H1 (cell line): ENCODE measurements around the gene GEMIN7. TPM values are rescaled to one million over a fixed set of nuclear protein-coding genes. Genes with fewer than 3 reads are reported as not detected.

Experiments
- CTCF ChIA-PET: fragments of 300-600 bp; sonication (Branson Sonifier 250); formaldehyde crosslinking; loops from one replicate; lab custom pipeline; 2021; ENCODE audit not compliant: partially characterized antibody; lab: Charles Lee
- POLR2A ChIA-PET: fragments of 300-600 bp; sonication (Branson Sonifier 250); formaldehyde crosslinking; loops from one replicate; lab custom pipeline; 2021; ENCODE audit warnings: inconsistent platforms; ENCODE audit not compliant: partially characterized antibody; lab: Charles Lee
- DNase-seq, 2 experiments: peaks; one replicate each; pipeline versions ENCODE4 v3.0.0 to v3.0.0-alpha.2; 2010 to 2022; ENCODE audit warnings: low spot score in 2 of 2, low read depth in 1 of 2, mixed read lengths in 1 of 2
- FAIRE-seq: peaks from 2 replicates; lab custom pipeline; 2011; peaks lifted over from hg19 to GRCh38; lab: Jason Lieb, UNC
- H2AFZ ChIP-seq: 2 replicates; pipeline ENCODE4 v1.8.1; 2012; ENCODE audit warnings: low read length, inconsistent platforms
- H2AK5ac ChIP-seq: 2 replicates; pipeline ENCODE4 v1.6.1; 2013; ENCODE audit warnings: low read depth, low read length
- H2BK120ac ChIP-seq: replicated peaks from 2 replicates; pipeline ENCODE3; 2013; ENCODE audit warnings: low read depth, low read length, inconsistent platforms
- H2BK12ac ChIP-seq: 2 replicates; pipeline ENCODE4 v1.6.1; 2013; ENCODE audit warnings: low read depth, low read length
- H2BK15ac ChIP-seq: 2 replicates; pipeline ENCODE4 v1.6.1; 2013; ENCODE audit warnings: low read length
- H2BK20ac ChIP-seq: 2 replicates; pipeline ENCODE4 v1.6.1; 2013; ENCODE audit warnings: low read length
- H2BK5ac ChIP-seq: 2 replicates; pipeline ENCODE4 v1.6.1; 2013; ENCODE audit warnings: low read depth, low read length
- H3K14ac ChIP-seq: 2 replicates; pipeline ENCODE4 v1.6.1; 2013; ENCODE audit warnings: inconsistent platforms; ENCODE audit not compliant: insufficient read length
- H3K18ac ChIP-seq: 2 replicates; pipeline ENCODE4 v1.6.1; 2013; ENCODE audit warnings: low read length; ENCODE audit errors: extremely low read depth
- H3K23ac ChIP-seq: 2 replicates; pipeline ENCODE4 v1.6.1; 2013; ENCODE audit warnings: inconsistent platforms; ENCODE audit not compliant: insufficient read length
- H3K23me2 ChIP-seq: 2 replicates; pipeline ENCODE4 v1.6.1; 2013; ENCODE audit warnings: low read depth, low read length
- H3K27ac ChIP-seq: 2 replicates; pipeline ENCODE4 v1.6.1; 2011; ENCODE audit warnings: low read depth, low read length, inconsistent platforms
- H3K27me3 ChIP-seq, 4 experiments: replicated peaks in 1 of 4; 1 replicate in 1 of 4; 2 replicates in 3 of 4; pipeline versions ENCODE4 v1.6.1 to v1.8.1; 2011 to 2013; ENCODE audit warnings: low read length in 3 of 4, mild to moderate bottlenecking in 3 of 4, inconsistent platforms in 2 of 4, mixed read lengths in 2 of 4, moderate library complexity in 1 of 4; ENCODE audit not compliant: control insufficient read depth in 3 of 4, insufficient read depth in 3 of 4; ENCODE audit errors: extremely low read depth in 1 of 4
- H3K36me3 ChIP-seq, 4 experiments: 2 replicates each; pipeline versions ENCODE4 v1.6.1 to v1.8.1; 2011 to 2013; ENCODE audit warnings: mild to moderate bottlenecking in 4 of 4, low read length in 3 of 4, moderate library complexity in 2 of 4, control low read depth in 1 of 4, inconsistent platforms in 1 of 4; ENCODE audit not compliant: insufficient read depth in 4 of 4, control insufficient read depth in 2 of 4
- H3K4ac ChIP-seq: replicated peaks from 2 replicates; pipeline ENCODE3; 2013; ENCODE audit warnings: low read length, low read depth, mixed read lengths, inconsistent platforms; ENCODE audit not compliant: insufficient read length
- H3K4me1 ChIP-seq, 4 experiments: replicated peaks in 1 of 4; 1 replicate in 1 of 4; 2 replicates in 3 of 4; pipeline versions ENCODE4 v1.6.1 to v1.8.1; 2011 to 2013; ENCODE audit warnings: low read length in 3 of 4, inconsistent platforms in 2 of 4, mixed read lengths in 1 of 4; ENCODE audit not compliant: insufficient read depth in 4 of 4, control insufficient read depth in 3 of 4
- H3K4me2 ChIP-seq, 2 experiments: 2 replicates each; pipeline versions ENCODE4 v1.6.1 to v1.8.1; 2011 to 2013; ENCODE audit warnings: low read depth in 2 of 2, low read length in 2 of 2, control low read depth in 1 of 2, inconsistent platforms in 1 of 2, mild to moderate bottlenecking in 1 of 2; ENCODE audit not compliant: insufficient read depth in 1 of 2
- H3K4me3 ChIP-seq, 4 experiments: fragments of 200-600, 300-600 bp in 1 of 4; sonication (generic), shearing (Covaris generic), sonication (Bioruptor Twin) in 1 of 4; 2 replicates each; pipeline versions ENCODE4 v1.5.1 to v1.8.1; 2011 to 2016; ENCODE audit warnings: low read length in 4 of 4, low read depth in 3 of 4, control low read depth in 2 of 4, inconsistent platforms in 2 of 4, mild to moderate bottlenecking in 2 of 4, mixed read lengths in 1 of 4, moderate library complexity in 1 of 4; ENCODE audit not compliant: insufficient read depth in 2 of 4; ENCODE audit errors: extremely low read depth in 1 of 4
- H3K56ac ChIP-seq: replicated peaks from 2 replicates; pipeline ENCODE3; 2013; ENCODE audit warnings: low read depth, mild to moderate bottlenecking, mixed read lengths, low read length, inconsistent platforms; ENCODE audit not compliant: insufficient read length
- H3K79me1 ChIP-seq: 2 replicates; pipeline ENCODE4 v1.6.1; 2013; ENCODE audit warnings: low read depth, low read length, control low read depth
- H3K79me2 ChIP-seq, 2 experiments: 2 replicates each; pipeline versions ENCODE4 v1.6.1 to v1.8.1; 2012 to 2013; ENCODE audit warnings: low read length in 2 of 2, mild to moderate bottlenecking in 2 of 2, inconsistent platforms in 1 of 2; ENCODE audit not compliant: insufficient read depth in 2 of 2, control insufficient read depth in 1 of 2
- H3K9ac ChIP-seq, 4 experiments: replicated peaks in 1 of 4; 1 replicate in 1 of 4; 2 replicates in 3 of 4; pipeline versions ENCODE4 v1.6.1 to v1.8.1; 2011 to 2013; ENCODE audit warnings: low read depth in 3 of 4, low read length in 3 of 4, control low read depth in 2 of 4, mild to moderate bottlenecking in 2 of 4, moderate library complexity in 2 of 4, inconsistent platforms in 1 of 4; ENCODE audit errors: extremely low read depth in 1 of 4
- H3K9me3 ChIP-seq, 2 experiments: 2 replicates each; pipeline versions ENCODE4 v1.6.1 to v1.8.1; 2012 to 2013; ENCODE audit warnings: mild to moderate bottlenecking in 2 of 2, moderate library complexity in 2 of 2, control low read depth in 1 of 2, inconsistent platforms in 1 of 2, low read depth in 1 of 2, low read length in 1 of 2, mixed read lengths in 1 of 2; ENCODE audit not compliant: insufficient read depth in 2 of 2
- H4K20me1 ChIP-seq, 2 experiments: replicated peaks in 1 of 2; 2 replicates each; pipeline versions ENCODE3 to v1.8.1; 2011 to 2013; ENCODE audit warnings: inconsistent platforms in 2 of 2, low read length in 2 of 2, mild to moderate bottlenecking in 1 of 2; ENCODE audit not compliant: insufficient read depth in 2 of 2, control insufficient read depth in 1 of 2
- H4K5ac ChIP-seq: 2 replicates; pipeline ENCODE4 v1.6.1; 2013; ENCODE audit warnings: low read length, low read depth, mixed read lengths, inconsistent platforms; ENCODE audit not compliant: insufficient read length
- H4K8ac ChIP-seq: 2 replicates; pipeline ENCODE4 v1.8.0; 2013; ENCODE audit warnings: mild to moderate bottlenecking, moderate library complexity, low read length, inconsistent platforms; ENCODE audit not compliant: insufficient read depth; ENCODE audit errors: extremely low read depth
- H4K91ac ChIP-seq: replicated peaks from 2 replicates; pipeline ENCODE3; 2013; ENCODE audit warnings: low read length, mixed read lengths, inconsistent platforms; ENCODE audit not compliant: insufficient read length
- BCL11A ChIP-seq, 2 experiments: IDR thresholded peaks; one replicate each; pipeline ENCODE4 v1.6.1; 2011; ENCODE audit warnings: low read depth in 2 of 2, low read length in 2 of 2, mild to moderate bottlenecking in 2 of 2
- CREB1 ChIP-seq: IDR thresholded peaks from 2 replicates; pipeline ENCODE4 v1.6.1; 2012; ENCODE audit warnings: inconsistent platforms
- GABPA ChIP-seq: IDR thresholded peaks from 2 replicates; pipeline ENCODE4 v1.6.1; 2011; ENCODE audit warnings: mild to moderate bottlenecking, low read length, moderate library complexity, borderline replicate concordance; ENCODE audit not compliant: insufficient read depth
- RAD21 ChIP-seq, 2 experiments: IDR thresholded peaks in 1 of 2; conservative IDR thresholded peaks in 1 of 2; 2 replicates each; pipeline ENCODE4 v1.6.1; 2011; ENCODE audit warnings: low read depth in 2 of 2, low read length in 2 of 2, improper control_type of control experiment in 1 of 2, inconsistent platforms in 1 of 2, mild to moderate bottlenecking in 1 of 2, moderate library complexity in 1 of 2
- RNF2 ChIP-seq: fragments of 200-900, 300-1000 bp; sonication (generic); IDR thresholded peaks from 2 replicates; pipeline ENCODE4 v1.7.1; 2016; ENCODE audit warnings: borderline replicate concordance, low read depth, mild to moderate bottlenecking, antibody characterized with exemption, low read length; ENCODE audit not compliant: poor library complexity, severe bottlenecking; ENCODE audit errors: missing control alignments
- RXRA ChIP-seq: IDR thresholded peaks from 2 replicates; pipeline ENCODE4 v1.6.1; 2011; ENCODE audit warnings: low read depth, mild to moderate bottlenecking, low read length, moderate library complexity; ENCODE audit not compliant: insufficient read depth
- SIX5 ChIP-seq: IDR thresholded peaks from 2 replicates; pipeline ENCODE4 v1.6.1; 2011; ENCODE audit warnings: mild to moderate bottlenecking, low read depth, low read length
- TAF1 ChIP-seq: IDR thresholded peaks from 2 replicates; pipeline ENCODE4 v1.6.1; 2011; ENCODE audit warnings: mild to moderate bottlenecking, low read depth, low read length
- TBP ChIP-seq: IDR thresholded peaks from 2 replicates; pipeline ENCODE4 v1.6.1; 2011; ENCODE audit warnings: low read depth, low read length, improper control_type of control experiment
- WGBS, 2 experiments: shearing (Covaris generic) in 1 of 2; methylation state at CpG; one replicate each; pipeline versions ENCODE4 v1.1.6 to v1.1.7; 2013 to 2015; ENCODE audit warnings: low lambda C conversion rate in 2 of 2, mixed read lengths in 2 of 2, inconsistent platforms in 1 of 2, low coverage in 1 of 2, missing lambda C conversion rate in 1 of 2; ENCODE audit not compliant: insufficient replicate concordance in 2 of 2, insufficient coverage in 1 of 2, insufficient read length in 1 of 2; ENCODE audit errors: extremely low coverage in 1 of 2, missing lambda C conversion rate in 1 of 2; 5-methylcytosine and 5-hydroxymethylcytosine counted together
- polyA plus RNA-seq, 7 experiments: library from polyadenylated mRNA; depleted of rRNA in 3 of 7; stranded (reverse) in 5 of 7; unstranded in 2 of 7; fragments of >200 nt in 5 of 7; fragments of 200-250 nt in 2 of 7; gene quantifications; 1 replicate in 5 of 7; 2 replicates in 1 of 7; 4 replicates in 1 of 7; pipeline versions ENCODE4 v1.2.1 to v1.2.3, GENCODE V29; 2011 to 2013; ENCODE audit warnings: missing spikeins in 2 of 7, mixed read lengths in 2 of 7
- total RNA-seq: library from RNA; stranded (reverse); fragmentation: NEBNext Ultra II Directional; extraction: Animal tissue kit (Norgen Biotek cat#: 25700); gene quantifications from 2 replicates; pipeline ENCODE4 v1.2.1, GENCODE V29; 2021
- TF ChIP-seq, protein P1 (sequence below): IDR thresholded peaks from 2 replicates; pipeline ENCODE4 v1.6.1; 2012; ENCODE audit warnings: low read length, inconsistent platforms
- TF ChIP-seq, protein P2 (sequence below): IDR thresholded peaks from 2 replicates; pipeline ENCODE4 v1.6.1; 2012; ENCODE audit warnings: inconsistent platforms

The GEMIN7 gene
- total and polyA plus RNA-seq, 2 of the 8 experiments (the other 6 are each of a cell fraction or from before 2014, with no cell fraction given): 48.0 to 91.6 TPM

DNA sequence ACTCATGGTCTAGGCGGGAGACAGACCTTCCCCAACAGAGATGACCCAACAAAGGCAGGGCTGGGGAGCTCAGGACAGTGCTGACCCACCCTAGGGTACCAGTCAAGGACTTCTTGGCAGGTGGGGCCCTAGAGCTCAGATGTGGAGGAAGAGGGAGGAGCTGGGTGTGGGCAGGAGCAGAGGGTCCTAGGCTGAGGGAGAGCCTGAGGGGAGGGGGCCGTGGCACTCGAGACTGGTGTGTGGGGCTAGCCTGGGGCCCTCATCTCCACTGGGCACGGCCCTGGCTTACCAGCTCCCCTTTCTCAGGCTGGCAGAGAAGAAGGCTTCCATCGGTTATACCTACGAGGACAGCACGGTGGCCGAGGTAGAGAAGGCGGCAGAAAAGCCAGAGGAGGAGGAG, 21.6 kb upstream of the GEMIN7 start:
- H3K4me3 ChIP-seq: no peak overlapping the region
- no peak for DNase-seq
- peaks cover 4% of the 10 kb centered on the region for H3K79me1 ChIP-seq
- TF ChIP-seq BCL11A (IDR thresholded peaks at IDR 0.05; ENCODE audit: low read depth in 2 of 2, low read length in 2 of 2) (no peak), CREB1 (no peak), TAF1 (no peak), SIX5 (no peak), RXRA (no peak), RAD21 (IDR thresholded peaks at IDR 0.05 in 1 of 2, conservative IDR thresholded peaks at IDR 0.05 in 1 of 2; ENCODE audit: low read depth in 2 of 2, low read length in 2 of 2) (no peak), RNF2 (no peak), GABPA (no peak), TBP (no peak)
- TF ChIP-seq, protein P1, sequence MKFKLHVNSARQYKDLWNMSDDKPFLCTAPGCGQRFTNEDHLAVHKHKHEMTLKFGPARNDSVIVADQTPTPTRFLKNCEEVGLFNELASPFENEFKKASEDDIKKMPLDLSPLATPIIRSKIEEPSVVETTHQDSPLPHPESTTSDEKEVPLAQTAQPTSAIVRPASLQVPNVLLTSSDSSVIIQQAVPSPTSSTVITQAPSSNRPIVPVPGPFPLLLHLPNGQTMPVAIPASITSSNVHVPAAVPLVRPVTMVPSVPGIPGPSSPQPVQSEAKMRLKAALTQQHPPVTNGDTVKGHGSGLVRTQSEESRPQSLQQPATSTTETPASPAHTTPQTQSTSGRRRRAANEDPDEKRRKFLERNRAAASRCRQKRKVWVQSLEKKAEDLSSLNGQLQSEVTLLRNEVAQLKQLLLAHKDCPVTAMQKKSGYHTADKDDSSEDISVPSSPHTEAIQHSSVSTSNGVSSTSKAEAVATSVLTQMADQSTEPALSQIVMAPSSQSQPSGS: no peak
- TF ChIP-seq, protein P2, sequence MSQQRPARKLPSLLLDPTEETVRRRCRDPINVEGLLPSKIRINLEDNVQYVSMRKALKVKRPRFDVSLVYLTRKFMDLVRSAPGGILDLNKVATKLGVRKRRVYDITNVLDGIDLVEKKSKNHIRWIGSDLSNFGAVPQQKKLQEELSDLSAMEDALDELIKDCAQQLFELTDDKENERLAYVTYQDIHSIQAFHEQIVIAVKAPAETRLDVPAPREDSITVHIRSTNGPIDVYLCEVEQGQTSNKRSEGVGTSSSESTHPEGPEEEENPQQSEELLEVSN: no peak

More for the DNA sequence above, 21.6 kb upstream of the GEMIN7 start:
- H3K56ac ChIP-seq: no peak overlapping the region
- H3K4me1 ChIP-seq: peaks cover 0 to 4% (median 1%) of the 10 kb centered on the region in 4 experiments; a peak in 4 of 7 replicates
- H3K27ac ChIP-seq: no peak overlapping the region
- H4K91ac ChIP-seq: no peak overlapping the region
- no peak overlapping the region for H4K8ac ChIP-seq
- ChIA-PET POLR2A (interaction anchor here (0.9 to 1.5 kb wide), 4 partner anchors 8 to 209 kb away, joined by 3 to 6 read pairs (median 4); no protein-coding TSS in a partner anchor), CTCF (interaction anchor here (0.6 to 4.3 kb wide), 11 partner anchors 15 to 182 kb away, joined by 3 to 85 read pairs (median 4); partner anchors contain the start of genes CLASRP, PPP1R37 and RELB)
- peaks cover 8 to 17% of the 10 kb centered on the region in 2 experiments for H4K20me1 ChIP-seq
- H2BK12ac ChIP-seq: no peak overlapping the region
- no peak overlapping the region for H2BK15ac ChIP-seq
- peaks cover 12 to 72% (median 47%) of the 10 kb centered on the region in 4 experiments; a peak in 7 of 8 replicates for H3K36me3 ChIP-seq
- H3K23ac ChIP-seq: no peak overlapping the region
- no peak overlapping the region for H3K18ac ChIP-seq
- no peak overlapping the region for H3K4me2 ChIP-seq
- H2AK5ac ChIP-seq: no peak overlapping the region
- 97% methylated on average over 9 of the region's 9 CpGs; no CpG with 5 or more reads in 1 of the 2 experiments for WGBS, 2 experiments
- H3K9me3 ChIP-seq: no peaks in the 10 kb centered on the region
- H2BK5ac ChIP-seq: no peak overlapping the region
- H3K14ac ChIP-seq: no peak overlapping the region
- no peak overlapping the region for H2AFZ ChIP-seq
- no peak for FAIRE-seq
- peaks cover 2% of the 10 kb centered on the region; the same call in 1 of the 2 replicates for H3K23me2 ChIP-seq
- H3K79me2 ChIP-seq: no peaks in the 10 kb centered on the region
- no peaks in the 10 kb centered on the region for H3K27me3 ChIP-seq
- H4K5ac ChIP-seq: no peak overlapping the region
- H3K9ac ChIP-seq: no peak overlapping the region
- H3K4ac ChIP-seq: no peak overlapping the region
- H2BK20ac ChIP-seq: no peak overlapping the region
- H2BK120ac ChIP-seq: no peak overlapping the region
